HG03060 (cell line): ENCODE results near the gene DMWD.

ENCODE experiments used
- ATAC-seq: cut with Tn5 transposase; IDR thresholded peaks from one replicate; pipeline ENCODE4 v1.9.1; 2021; ENCODE audit warnings: low read depth, moderate number of reproducible peaks; ENCODE audit not compliant: unreplicated experiment

DMWD gene

GRCh38 chr19:45789035-45789786 lies 3.4 kb downstream of the DMWD start:
- no peak for ATAC-seq

DNA sequence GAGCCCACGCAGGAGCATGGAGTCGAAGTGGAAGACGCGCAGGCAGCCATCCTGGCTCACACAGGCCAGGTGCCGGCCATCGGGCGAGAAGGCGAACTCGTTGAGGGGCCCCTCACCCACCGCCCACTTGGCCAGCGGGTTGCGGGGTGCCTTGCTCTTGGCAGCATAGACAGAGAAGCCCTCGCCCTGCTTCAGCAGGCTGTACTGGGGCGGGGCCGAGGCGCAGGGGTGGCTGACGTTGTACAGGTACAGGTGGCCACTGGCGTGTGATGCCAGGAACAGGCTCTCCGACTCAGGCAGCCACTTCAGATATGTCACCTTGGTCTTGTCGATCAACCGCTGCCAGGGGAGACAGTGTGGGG lies 6.1 kb downstream of the DMWD start:
- no peak for ATAC-seq

DNA sequence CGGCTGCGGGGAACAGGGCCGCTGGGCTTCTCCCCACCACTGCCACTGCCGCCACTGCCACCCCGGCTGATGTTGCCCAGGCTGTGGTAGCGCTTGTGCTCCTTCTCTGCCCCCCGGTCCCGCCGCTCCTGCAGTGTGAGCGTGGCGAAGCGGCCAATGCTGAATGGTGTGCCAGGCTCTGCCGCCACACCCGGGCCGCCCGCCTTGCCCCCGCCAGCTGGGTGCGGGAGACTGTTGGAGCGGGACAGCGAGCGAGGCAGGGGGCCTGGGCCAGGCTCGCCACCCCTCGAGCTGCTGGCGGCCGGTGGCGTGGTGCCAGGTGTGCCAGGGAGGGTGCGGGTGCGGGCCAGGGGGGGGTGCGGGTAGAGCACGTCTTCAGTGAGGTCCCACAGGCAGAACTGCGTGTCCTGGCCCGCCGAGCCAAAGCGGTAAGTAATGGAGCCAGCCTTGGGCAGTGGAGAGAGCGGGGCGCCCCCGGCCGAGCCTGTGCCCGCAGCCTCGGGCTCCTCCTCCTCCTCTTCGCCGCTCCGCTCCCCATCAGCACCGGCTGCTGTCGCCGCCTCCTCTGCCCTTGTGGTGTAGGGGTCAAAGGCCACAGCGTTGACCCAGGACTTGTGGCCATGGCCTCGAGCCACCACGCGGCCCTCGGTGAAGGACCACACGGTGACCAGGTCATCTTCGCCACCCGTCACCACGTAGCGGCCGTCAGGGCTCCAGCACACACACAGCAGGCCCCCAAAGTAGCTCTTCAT lies 6.7 kb downstream of the DMWD start:
- no peak for ATAC-seq

DNA sequence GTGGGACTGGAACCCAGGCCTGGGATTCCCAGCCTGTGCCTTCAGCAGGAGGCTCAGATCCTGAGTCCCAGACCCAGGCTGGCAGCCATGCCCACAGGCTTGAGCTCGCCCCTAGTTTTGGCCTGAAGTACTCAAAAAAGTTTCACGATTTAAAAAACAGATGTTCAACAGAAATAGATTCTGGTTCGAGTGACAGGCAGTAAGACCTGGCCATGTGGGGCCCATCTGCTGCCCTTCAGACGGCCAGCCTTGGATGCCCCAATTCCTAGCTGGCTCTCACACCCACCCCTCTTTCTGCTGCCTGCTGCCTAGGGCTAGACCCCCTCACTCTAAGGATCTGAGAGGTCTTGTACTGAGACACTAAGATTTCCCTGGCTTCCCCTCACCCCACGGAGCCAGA lies 7.5 kb downstream of the DMWD start:
- no peak for ATAC-seq

DNA sequence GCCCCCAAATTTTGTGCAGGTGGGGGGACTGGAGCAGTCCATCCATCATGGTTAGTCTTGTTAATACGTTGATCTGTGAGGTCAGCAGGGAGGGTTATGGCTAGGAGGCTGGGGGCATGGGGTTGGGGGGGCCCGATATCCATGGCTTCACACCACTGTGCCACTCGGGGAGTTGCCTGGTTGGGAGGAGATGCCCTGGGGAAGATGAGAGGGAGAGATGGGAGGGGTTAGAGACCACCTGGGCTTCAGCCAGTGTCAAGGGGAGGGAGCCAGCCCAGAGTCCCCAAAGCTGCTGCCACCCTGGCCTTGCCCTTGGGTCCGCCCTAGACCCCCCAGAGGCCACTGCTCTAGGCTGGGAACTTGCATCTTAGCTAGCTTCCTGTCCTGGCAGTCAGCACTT lies 8.5 kb downstream of the DMWD start:
- ATAC-seq, result no peak

GRCh38 chr19:45782820-45783785 lies 9.5 kb downstream of the DMWD start:
- ATAC-seq, result no peak

- ATAC-seq, result no peak
Observed at GRCh38 chr19:45782162-45782691, 10.4 kb downstream of the DMWD start, which contains the start of gene DMPK. Gene DMPK (minus strand): TSS chr19:45782490. CDS start chr19:45782352, 138 bp downstream.

DNA sequence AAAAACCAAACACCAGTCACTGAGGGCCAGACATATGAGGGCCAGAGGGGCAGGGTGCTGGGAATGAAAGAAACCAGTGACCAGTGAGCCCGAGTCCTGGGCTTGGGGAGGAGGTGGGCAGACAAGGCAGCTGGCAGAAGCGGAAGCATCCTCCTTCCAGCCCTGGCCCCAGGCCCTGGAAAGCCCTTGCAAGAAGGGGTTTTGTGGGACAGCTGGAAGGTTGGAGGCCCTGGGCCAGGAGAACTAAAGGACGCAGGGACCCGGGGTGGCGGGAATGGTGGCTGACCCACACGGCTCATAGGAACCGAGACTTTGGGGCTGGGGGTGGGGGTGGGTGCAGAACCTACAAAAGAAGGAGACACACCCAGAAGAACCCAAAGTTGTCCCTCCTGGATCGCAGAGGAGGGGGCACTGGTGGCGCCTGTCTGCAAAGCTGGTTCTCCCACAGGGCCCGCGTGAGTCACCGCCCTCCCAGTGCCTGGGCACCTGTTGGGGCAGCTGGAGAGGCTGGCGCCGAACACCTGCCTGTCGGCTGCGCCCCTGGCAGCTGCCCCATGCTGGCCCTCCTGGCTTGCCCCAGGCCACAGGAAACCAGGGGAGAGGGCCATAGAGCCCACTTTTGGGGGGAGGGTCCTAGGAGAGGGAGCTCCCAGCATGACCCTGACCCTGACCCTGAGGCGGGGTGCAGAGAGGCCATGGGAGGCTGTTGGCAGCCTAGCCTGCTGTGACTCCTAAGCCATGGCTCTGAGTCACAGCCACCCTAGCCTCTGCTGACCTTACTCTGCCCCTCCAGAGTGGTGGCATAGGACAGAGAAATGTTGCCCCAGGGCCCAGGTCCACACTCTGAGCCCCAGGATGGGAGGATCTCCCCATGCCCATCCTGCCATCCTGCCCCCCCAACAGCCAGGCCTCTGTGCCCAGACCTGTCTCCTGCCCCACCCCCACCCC lies 11.2 kb downstream of the DMWD start:
- no peak for ATAC-seq

- ATAC-seq, result no peak
Observed at GRCh38 chr19:45780448-45781213, 12.0 kb downstream of the DMWD start.

DNA sequence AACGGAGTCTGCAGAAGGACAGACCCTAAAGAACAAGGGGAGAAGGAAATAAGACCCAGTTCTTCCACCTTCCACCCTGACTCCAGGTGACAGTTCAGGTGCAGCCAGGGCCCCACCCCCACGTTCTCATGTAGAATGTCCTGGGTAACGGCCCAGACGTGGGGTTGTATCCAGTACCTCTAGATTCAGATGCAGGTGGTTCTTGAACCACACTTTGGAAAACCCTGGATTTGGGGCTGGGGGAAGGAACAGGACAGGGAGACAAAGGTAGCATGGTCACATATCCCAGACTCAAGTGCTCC lies 12.5 kb downstream of the DMWD start:
- no peak for ATAC-seq

DNA sequence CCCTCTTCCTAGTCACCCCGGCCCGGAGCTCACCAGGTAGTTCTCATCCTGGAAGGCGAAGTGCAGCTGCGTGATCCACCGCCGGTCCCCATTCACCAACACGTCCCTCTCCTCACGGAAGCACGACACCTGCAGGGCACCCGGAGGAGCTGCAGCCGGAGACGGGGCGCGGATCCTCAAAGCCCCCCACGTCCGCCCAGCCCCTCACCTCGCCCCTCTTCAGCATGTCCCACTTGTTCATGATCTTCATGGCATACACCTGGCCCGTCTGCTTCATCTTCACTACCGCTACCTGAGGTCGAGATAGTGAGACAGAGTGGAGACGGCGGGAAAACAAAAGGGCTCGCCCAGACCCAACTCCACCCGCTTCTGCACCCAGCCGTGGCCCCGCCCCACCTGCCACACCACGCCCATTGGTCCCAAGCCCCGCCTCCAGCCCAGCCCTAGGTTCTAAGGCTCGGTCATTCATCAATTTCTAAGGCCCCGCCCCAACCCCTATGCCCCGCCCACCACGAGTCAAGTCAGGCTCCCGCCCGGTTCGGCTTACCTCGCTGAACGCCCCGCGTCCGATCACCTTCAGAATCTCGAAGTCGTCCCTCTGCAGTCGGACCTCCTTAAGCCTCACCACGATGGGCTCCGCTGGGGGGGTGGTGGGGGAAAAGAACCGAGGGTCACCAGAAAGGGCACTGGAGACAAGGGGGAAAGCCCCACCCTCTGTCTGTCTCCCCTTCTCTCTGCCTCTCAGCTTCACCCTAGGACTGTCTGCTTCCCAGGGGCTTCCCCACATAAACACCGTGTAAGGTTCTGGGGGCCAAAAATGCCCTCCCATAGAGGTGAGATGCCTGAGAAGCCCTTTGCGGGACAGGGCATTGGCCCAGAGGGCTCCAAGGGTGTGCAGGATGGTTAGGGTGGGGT lies 13.2 kb downstream of the DMWD start:
- no peak for ATAC-seq

DNA sequence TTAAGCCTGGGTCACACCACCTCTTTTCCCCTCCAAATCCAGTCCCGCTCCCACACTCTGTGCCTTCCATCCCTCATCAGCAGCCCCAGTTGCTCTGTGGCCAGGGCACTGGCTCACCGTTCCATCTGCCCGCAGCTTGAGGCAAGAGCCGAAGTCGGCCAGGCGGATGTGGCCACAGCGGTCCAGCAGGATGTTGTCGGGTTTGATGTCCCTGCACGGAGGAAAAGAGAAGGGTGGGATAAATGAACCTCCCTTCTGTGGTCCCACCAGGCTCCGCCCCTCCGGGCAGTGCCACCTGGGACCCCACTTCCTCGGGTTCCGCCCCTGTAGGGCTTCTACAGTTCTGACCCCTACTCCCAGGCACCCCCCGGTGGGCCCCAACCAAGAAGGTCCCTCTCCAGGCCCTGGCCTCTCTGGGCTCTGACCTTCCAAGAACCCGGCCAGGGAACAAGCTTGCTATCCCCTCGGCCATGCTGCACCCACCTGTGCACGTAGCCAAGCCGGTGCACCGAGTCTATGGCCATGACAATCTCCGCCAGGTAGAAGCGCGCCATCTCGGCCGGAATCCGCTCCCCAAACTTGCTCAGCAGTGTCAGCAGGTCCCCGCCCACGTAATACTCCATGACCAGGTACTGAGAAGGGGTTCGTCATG lies 14.5 kb downstream of the DMWD start:
- no peak for ATAC-seq

DNA sequence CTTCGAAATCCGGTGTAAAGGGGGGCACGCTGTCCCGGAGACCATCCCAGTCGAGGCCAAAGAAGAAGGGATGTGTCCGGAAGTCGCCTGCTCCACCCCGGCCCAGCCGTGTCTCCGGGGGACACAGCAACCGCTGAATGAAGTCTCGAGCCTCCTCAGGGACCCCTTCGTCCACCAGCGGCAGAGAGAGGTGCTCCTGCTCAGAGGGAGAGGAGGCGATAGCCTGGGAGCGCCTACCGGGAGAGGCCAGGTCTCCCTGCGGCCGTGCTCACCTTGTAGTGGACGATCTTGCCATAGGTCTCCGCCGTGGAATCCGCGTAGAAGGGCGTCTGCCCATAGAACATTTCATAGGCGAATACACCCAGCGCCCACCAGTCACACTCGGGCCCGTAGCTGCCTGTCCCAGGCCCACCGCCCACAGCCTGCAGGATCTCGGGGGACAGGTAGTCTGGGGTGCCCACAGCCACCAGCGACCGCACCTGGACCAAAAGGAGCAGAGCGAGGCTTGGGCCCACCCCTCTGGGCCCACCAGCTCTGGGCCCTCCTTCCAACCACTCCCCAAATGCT lies 15.2 kb downstream of the DMWD start:
- ATAC-seq, result no peak

- ATAC-seq, result no peak
Observed at GRCh38 chr19:45774765-45775164, 17.9 kb downstream of the DMWD start.

- ATAC-seq, result no peak
Observed at GRCh38 chr19:45773384-45773783, 19.3 kb downstream of the DMWD start.

GRCh38 chr19:45772912-45773311 lies 19.7 kb downstream of the DMWD start:
- ATAC-seq, result no peak

DNA sequence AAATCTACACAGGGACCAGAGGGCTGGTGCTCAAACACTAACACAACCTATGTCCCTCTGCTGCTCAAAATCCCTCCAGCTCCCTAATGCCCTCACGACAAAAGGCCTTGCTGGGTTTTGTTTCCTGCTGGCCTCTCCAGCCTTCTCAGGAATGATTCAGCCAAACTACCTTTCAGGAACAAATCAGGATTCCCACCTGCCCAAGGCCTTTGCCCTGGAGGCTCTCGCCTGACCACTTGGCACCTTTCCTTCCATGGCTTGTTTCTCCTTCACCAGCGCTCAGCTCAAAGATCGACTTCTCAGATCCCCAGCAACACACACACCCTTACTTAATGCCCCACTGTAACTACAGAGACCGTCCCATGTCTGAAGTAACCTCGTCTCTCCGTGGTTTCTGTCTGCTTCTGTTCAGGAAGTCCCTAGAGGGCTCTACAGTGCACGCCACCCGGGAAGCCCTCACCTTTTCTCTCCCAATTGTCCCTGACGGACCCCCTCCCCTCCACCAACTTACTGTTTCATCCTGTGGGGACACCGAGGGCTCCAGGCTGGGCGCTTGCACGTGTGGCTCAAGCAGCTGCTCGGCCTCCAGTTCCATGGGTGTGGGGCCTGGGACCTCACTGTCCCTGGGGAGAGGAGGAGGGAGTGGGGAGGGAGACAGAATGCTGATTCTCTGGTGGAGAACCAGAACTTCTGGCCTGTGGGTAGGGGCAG lies 20.4 kb downstream of the DMWD start:
- no peak for ATAC-seq
